Retina (tissue), 1 donor: ENCODE data around the gene RAB11FIP4.
A peak's percentile ranks its signal among the peaks of the same experiment; 100 is the strongest.

Experiments used
- DNase-seq: peaks from one replicate; pipeline ENCODE4 v3.0.0-alpha.2; 2016

RAB11FIP4 gene

DNA sequence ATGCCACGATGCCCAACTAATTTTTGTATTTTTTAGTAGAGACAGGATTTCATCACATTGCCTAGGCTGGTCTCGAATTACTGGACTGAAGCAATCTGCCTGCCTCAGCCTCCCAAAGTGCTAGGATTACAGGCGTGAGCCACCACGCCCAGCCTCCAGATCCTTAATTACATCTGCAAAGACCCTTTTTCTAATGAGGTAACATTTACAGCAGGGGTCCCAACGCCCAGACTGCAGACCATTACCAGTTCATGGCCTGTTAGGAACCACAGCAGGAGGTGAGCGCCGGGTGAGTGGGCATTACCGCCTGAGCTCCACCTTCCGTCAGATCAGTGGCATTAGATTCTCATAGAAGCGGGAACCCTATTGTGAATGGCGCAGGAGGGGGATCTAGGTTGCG is 4.0 kb upstream of the RAB11FIP4 start:
- DNase-seq: no peak

DNA sequence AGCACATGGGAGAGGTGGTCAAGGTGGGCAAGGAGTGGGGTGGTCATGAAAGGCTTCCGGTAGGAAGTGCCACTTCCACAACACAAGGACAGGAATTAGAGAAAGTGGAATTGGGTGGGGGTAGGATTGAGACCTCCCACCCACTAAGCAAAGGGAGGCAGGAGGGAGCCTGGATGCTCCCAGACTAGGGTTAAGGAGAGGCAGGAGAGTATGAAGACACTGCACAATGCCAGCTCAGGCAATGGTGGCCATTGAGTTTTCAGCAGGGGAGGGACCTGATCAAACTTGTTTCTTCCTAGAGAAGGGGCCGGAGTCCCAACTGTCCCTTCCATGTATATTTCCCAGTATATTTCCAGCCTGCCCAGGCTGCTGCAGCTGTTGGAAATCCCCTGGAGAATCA is 3.1 kb upstream of the RAB11FIP4 start:
- DNase-seq: no peak

DNA sequence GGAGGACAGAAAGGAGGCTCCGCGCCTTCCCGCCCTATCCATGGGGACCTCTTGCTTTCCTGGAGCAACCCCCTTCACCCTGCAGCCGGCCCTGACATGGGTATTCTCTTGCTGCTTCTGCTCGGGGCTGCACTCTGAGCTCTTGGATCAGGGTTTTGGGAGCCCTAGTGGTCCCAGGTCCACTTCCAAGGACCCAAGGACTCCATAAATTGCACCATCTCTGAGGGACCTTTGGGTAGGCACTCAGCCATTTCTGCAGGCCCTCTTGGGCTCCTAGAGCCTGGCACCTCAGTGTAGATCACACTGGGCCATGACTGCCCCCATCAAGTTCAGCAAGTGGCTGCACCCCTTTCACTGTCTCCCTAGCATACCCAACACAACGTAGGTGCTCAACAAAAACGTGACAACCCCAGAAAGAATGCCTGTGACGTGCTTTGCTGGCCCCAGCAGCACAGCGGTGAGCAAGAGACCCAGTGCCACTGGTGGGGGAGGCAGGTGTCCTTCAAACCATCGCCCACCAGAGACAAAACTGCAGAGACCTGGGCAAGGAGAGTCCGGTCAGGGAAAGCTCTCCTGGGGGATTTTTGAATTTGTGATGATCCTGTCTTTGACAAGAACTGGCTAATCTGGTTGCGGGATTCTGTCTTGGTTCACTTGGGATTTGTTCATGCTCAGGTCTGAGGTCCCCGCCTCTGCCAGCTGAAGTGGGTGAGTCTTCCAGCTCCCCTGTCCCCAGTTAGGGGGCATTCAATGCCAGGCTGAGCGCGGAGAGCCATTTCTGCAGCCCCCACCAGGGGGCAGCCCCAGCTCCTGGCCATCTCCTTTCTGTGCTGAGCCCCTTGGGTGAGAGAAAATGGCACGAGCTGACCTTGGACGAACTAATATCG is 2.5 kb upstream of the RAB11FIP4 start:
- peak; percentile 85 for DNase-seq

DNA sequence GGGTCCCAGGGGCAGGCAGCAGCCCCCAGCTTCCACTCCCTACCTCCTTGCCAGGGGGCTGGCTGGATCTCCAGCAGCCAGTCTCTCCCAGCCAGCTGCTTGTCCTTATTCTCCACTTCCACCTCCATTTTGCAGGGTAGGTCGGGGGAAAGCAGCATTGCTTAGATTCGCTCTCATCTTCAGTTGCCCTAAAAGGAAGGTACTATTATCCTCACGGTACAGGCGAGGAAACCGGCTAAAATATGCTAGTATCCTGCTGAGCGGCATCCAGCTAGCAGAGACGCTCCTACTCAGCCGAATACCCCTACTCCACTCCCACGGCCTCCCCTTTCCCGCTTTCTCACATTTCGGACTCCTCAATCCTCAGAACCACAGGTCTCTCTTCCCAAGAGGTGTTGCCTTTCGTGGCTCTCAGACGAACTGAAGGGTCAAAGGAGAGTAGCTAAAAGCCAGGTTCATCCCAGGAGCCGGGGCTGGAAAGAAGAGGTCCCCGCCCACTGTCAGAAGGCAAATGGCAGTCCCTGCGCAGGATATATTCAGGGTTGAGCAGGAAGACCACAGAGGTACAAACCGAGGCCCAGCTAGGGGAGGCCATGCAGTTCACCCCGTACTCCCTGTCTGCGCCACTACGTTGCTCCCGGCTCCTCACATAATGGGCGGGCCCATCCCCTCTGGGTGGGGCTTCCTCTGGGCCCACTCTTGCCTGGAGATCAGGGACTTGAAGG is 1.7 kb upstream of the RAB11FIP4 start:
- no peak for DNase-seq

DNA sequence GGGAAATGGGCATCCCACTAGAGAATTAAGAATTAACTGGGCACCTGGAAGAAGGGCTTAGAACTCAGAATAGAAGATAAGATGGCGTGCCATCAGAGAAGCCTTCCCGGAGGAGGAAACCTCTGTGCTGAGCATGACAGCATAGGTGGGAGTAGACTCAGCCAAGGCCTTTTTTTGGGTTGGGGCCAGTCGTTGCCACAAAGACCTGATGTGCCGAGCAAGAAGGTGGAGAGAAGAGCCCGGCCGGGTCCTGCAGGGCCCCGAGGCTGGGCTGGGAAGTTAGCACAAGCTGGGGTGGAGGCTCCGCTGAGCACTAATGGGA is 1.1 kb upstream of the RAB11FIP4 start:
- DNase-seq: no peak

DNA sequence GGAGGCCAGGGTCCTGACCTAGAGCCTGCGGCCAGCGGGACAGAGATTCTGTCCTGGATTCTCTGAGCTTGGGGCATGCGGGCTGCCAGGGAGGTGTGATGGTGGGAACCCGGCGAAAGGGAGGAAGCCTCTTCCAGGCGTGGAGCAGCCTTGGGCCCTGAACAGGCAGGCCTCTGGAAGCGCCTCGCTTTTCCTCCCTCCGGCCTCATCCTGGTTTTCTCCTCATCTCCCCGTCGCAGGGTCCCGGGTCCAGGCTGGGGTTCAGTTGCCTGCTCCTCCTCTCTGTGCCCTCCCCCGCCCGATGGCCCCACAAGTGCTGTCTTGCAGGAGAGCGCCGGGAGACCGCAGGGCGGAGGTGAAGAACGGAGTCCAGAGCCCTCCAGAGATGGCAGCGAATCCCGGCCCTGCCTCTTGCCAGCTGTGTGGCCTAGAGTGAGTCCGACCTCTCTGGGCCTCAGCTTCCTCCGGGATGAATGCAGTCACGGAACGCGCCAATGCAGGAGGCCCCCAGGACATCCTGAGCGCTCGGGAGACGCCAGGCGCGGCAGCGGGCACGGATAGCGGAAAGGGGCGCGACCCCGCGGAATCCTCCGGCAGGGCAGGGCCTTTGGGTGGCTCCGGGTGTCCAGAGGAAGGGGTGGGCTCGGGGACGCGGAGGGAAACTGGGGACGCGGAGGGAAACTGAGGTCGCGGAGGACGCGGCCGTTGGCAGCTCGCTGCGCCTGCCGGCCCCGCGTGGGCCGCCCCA is 553 bp upstream of the RAB11FIP4 start:
- peak; percentile 69 for DNase-seq

DNA sequence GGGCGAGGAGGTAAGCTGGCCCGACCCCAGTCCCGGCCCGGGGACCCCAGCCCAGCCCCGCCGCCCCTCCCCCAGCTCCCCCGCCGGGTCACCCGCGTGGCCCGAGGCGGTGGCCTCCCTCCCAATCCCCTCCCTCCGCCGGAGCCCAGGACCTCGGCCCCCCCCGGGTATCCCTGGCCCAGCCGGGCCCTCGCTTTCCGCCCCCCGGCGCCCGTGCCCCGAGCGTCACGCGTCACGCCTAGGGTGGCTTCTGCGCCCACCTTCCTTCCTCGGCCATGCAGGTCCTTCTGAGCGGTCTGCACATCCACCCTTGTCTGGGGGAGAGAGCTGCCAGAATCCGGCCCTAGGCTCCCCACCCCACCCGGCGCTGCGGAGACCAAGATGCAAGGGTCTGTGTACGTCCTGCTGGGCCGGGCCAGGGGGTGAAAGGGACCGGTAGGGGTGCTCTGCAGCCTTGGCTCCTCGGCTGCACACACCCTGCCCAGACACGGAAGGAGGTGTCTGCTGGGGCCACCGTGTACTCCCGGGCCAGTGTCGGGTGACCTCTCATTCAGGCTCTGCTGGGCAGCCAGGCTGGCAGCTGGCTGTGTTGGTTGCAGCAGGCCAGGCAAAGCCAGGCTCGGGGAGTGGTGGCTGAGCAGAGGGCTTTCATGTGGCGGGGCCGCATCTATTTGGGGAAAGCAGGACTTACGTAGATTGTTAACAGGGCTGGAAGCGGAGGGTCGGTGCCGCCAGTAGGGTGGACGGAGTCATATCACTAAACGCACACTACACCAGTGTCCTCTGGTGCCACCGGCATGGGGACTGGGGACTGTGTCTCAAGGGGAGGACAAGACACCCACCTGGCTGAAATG is 754 bp downstream of the RAB11FIP4 start:
- DNase-seq: peak; percentile 65

DNA sequence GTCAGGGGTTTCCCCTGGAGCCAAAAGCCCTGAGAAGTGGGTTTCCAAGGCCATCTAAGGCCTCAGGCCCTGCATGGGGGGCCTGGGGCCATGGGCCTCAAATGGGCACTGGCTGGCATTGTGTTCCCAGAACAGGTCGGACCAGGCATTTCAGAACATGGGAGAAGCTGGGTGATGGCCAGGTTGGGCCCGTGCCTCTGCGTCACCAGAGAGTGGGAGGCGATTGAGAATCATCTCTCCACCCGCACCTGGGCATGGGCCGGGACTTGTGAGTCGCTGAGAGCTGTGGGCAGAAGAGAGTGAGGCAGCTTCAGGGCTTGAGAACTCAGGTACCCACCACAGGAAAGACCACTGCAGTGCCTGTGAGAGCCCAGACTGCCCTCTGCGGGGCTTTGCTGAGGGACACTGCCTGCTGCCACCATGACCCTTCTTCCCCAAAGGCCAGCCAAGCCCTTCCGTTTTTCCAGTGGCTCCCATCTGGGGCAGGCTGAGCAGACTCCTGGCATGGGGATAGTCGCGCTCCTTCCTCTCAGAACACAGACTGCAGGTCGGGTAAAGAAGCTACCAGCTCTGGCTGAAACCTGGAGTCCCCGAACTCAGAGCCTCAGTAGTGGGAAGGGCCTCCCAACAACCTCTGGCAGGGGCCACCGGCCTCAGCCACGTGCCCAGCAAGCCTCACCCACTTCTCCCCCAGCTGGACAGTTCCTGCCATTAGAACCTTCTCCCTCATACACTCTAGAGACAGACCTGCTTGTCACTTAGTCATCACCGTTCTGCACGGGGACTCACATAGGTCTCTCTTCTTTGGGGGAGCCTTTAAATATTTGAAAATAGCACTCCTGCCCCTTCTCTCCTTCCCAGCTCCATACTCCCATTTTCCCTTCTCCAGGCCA is 1.6 kb downstream of the RAB11FIP4 start:
- no peak for DNase-seq

DNA sequence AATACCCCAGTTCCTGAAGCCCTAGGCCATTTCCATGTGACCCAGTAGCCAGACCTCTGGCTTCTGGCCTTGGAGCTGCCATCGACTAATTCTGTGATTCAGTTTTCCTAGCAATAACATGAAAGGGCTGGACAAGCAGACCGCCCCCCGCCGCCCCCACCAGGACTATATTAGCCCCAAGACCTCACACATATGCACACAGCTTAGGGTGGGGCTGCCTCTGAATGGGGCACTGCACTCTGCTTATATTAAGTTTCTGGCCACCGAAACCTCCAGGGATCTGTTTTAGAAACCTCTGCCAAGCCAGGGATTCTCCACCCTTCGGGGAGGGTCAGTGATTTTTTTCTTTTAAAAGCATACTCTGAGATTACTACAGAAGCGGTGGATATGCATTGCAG is 2.3 kb downstream of the RAB11FIP4 start:
- no peak for DNase-seq

DNA sequence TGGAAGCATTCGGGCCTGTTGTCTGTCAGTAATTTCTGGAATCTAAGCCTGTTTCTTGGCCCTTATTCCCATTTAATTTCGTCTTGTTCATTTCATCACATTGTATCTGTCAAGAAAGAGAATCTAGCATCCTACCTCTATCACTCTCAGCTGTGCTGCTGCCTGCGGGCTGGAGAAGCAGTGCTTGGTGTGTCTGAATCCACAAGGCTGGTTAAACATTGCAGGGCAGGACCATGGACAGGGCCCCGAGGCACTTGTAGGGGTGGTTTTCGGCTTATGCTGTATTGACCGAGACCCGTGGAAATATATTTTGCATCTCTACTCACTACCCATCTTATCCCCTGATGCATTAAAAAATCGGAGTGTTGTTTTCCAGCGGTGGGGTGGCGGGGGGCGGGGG is 3.1 kb downstream of the RAB11FIP4 start:
- DNase-seq: peak; percentile 63

DNA sequence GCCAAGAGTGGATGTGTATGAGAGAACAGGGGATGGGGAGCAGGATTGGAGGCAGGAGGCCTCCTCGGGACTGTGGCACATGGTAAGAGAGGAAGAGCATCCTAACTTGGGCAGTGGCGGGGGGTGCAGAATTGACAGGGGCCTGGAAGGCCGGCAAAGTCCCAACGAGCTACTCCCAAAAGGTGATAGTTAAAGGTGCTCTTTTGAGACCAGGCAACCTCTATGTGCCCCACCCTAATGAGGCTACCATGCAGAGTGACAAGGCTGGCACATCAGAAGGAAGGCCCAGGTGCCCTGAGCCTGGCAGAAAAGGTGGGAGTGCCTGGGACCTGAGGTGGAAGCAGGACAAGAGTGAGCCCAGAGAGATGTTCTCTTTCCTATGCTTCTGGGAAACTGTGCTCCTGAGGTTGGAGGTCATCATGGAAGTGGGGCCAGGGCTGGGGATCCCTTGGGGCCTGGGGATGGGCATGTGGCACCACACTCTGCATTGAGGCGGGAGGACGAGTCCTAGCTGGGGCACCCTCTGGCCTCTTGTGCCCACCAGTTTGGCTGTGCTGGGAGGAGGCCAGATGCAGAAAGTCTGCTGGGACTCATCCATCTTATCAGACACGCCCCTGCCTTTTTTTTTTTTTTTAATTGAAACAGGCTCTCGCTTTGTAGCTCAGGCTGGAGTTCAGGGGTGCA is 5.9 kb downstream of the RAB11FIP4 start:
- DNase-seq: no peak

DNA sequence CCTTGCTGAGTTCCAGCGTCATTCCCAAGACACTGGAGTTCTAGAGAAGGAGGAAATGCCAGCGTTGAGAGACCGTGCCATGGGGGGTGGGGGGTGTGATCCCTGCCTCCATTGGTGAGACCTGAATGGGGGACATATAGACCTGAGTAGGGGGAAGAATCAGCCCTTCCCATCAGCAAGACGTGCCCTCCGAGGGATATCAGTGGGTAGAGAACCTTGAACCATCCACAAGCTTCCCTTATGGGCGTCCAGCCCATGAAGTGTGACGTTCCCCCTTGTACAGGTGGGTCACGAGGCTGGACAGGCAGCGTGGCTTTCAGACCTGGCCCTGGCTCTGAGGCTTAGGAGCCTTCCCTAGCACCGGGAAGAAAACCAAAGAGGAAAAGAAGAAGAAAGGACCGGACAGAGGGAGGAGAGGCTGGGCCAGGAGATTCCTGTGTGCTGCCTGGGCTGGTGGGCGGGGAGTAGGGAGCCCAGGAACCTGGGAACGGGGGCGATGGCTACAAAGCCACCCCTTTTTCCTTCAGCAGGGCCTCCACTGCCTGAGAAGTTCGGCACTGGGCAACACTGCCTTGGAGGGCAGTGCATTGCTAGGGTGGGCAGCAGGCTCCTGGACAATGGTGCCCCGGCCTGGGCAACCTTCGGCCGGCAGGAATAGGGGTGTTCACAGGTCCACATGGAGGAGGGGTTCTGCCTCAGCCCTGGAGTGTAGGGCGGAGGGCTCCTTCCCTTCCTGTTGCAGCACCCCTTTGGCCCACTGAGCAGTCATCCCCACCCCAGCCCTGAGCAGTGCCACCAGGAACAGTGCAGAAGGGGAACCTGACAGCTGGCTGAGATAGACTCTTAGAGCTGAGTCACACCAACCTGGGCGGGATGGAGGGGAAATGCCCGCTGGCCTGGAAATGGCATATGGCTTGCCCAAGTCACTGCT is 7.2 kb downstream of the RAB11FIP4 start:
- no peak for DNase-seq

DNA sequence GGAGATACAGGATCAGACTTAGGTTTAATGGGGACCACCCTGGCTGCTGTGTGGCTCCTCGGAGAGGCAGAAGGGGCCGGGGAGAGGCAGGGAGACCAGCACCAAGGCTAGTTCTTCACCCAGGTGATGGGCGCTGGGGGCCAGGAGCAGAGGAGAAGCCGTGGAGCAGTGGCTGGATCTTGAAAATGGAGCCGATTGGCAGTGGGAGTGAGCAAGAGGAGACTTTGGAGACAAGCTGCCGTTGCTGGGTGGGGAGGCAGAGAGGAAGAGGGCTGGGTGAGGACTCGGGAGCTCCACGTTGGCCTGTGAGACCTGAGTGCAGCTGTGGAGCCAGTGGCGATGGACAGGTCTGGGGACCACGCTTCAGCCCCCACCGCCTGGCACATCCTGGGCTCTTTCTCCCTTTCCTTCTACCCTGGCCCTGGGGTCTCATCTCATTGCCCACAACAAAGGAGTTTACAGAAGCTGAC is 9.0 kb downstream of the RAB11FIP4 start:
- DNase-seq: no peak

DNA sequence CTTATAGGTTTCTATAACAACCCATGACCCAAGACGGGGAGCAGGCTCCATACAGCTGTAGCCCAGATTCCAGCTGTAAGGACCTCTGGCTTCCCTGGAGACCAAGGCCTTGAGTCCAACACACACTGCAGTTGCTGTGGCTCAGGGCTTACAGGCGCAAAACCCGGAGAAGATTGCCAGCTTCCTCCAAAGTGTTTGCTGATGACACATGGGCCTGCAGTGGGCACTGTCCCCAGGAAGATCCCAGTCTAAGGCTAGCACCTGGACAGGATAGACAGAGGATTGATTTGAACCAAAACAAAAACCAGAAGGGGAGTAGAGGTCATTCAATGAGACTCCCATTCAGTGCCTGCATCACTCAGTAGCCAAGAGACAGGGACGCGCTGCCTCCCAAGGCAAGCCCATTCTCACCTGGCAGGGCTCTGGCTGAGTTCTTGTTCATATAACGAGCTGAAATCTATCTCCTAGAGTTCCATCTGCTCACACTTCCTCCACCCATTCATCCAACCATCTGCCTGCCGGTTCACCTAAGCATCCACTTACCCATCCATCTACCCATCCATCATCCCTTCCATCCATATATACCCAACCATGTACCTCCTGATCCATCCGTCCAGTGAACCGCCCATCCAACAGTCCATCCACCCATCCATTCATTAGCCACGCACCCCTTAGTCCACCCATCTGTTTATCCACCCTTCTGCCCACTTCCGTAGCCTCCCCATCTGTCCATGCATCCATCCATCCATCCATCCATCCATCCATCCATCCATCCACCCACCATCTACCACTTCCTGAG is 10.2 kb downstream of the RAB11FIP4 start:
- no peak for DNase-seq

DNA sequence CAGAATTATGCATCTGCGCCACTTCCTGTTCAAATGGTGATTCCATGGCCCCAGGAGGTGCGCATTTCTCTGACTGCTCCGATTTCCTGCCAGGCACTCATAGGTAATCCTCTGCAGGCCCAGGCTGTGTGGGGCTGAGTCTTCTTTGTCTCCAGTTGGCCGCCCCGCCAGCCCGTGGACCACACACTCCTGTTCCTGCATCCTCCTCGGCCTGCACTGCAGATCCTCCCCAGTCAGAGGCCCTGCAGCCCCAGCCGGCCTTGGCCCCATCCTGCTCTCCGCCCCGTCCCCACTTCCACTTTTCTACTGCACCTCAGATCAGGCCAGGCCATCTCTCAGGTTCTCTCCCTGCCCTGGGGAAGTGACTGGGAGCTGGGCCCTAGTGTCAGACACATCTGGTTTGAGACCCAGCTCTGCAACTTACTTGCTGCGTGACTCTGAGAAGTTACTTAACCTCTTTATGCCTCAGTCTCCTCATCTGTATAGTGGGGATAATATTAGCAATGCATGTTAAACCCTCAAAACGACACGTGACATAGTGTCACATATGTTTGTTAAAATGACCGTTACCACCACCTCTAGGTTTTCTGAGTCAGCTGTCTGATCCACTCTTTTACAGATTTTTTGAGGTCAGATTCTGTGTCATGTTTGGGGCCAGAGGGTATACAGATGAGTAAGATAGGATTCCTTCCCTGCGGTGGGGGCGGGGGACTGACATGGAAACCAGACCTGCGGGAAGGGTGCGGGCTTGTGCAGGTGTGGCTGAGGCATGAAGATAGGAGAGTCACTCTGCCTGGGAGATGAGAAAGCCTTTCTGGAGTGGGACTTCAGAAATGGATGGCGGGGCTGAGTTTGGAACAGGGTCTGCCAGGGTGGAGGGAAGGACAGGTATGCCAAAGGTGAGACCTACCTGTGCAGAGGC is 12.8 kb downstream of the RAB11FIP4 start:
- no peak for DNase-seq

DNA sequence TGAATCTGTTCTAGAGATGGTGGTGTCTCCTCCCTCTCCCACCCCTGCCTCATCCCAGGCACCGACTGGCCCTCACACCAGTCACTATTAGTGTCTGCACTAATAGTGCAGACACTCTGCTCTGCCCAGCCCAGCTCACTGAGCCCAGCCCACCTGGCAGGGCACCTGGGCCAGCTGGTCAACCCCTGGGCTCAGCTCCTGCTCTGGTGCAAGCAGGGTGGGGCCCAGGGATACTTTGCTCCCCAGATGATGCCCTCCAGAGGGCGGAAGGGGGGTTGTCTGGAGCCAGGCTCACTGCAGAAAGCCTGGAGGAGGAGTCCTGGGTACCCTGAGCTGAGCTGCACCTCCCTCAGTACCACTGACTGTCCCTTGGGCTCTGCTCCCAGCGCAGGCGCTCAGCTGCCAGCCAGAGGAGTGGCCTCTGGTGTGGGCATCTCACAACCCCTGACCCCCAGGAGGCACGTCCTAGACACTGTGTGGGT is 14.5 kb downstream of the RAB11FIP4 start:
- no peak for DNase-seq

DNA sequence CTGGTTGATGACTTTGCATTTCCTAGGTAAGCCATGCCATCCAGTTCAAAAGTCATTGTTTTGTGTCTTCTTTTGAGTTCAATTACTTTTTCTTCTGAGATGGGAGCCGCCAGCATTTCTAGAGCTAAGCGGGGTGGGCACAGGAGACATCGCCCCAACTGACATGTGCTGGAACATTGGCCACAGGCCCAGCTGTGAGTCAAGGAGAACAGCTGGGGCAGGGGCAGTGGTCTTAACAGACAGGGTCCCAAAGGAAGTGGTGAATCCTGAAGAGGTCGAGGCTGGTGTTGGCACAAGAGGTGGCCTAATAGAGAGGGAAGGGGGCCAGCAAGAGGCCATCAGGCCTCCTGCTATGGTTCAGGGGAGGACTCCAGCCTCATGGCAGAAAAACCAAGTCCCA is 17.1 kb downstream of the RAB11FIP4 start:
- DNase-seq: no peak
